Nephron (organoid): ENCODE results near the gene RPL13A.
A peak's percentile ranks its signal among the peaks of the same experiment; 100 is the strongest.

Experiments used
- H3K27ac Mint-ChIP-seq, 3 experiments: 2 replicates each; pipeline ENCODE4 v1.8.0; 2020; ENCODE audit warnings: mixed read lengths in 3 of 3, mild to moderate bottlenecking in 2 of 3, moderate library complexity in 1 of 3
- H3K27me3 Mint-ChIP-seq: 2 replicates; pipeline ENCODE4 v1.8.0; 2021; ENCODE audit warnings: low read depth, mild to moderate bottlenecking, moderate library complexity, mixed read lengths
- H3K36me3 Mint-ChIP-seq: 2 replicates; pipeline ENCODE4 v1.8.0; 2020; ENCODE audit warnings: low read depth, mixed read lengths
- H3K4me1 Mint-ChIP-seq: 2 replicates; pipeline ENCODE4 v1.8.0; 2020; ENCODE audit warnings: mixed read lengths
- H3K4me3 Mint-ChIP-seq, 3 experiments: 2 replicates each; pipeline ENCODE4 v1.8.0; 2020; ENCODE audit warnings: mild to moderate bottlenecking in 3 of 3, mixed read lengths in 3 of 3, moderate library complexity in 2 of 3
- H3K9me3 Mint-ChIP-seq: 2 replicates; pipeline ENCODE4 v1.8.0; 2020; ENCODE audit warnings: mixed read lengths
- CTCF ChIP-seq, 3 experiments: fragments of 200-600 bp; sonication (generic); IDR thresholded peaks; one replicate each; pipeline ENCODE4 v1.5.0; 2021; ENCODE audit warnings: antibody characterized with exemption in 3 of 3; ENCODE audit not compliant: unreplicated experiment in 3 of 3

Gene RPL13A

DNA sequence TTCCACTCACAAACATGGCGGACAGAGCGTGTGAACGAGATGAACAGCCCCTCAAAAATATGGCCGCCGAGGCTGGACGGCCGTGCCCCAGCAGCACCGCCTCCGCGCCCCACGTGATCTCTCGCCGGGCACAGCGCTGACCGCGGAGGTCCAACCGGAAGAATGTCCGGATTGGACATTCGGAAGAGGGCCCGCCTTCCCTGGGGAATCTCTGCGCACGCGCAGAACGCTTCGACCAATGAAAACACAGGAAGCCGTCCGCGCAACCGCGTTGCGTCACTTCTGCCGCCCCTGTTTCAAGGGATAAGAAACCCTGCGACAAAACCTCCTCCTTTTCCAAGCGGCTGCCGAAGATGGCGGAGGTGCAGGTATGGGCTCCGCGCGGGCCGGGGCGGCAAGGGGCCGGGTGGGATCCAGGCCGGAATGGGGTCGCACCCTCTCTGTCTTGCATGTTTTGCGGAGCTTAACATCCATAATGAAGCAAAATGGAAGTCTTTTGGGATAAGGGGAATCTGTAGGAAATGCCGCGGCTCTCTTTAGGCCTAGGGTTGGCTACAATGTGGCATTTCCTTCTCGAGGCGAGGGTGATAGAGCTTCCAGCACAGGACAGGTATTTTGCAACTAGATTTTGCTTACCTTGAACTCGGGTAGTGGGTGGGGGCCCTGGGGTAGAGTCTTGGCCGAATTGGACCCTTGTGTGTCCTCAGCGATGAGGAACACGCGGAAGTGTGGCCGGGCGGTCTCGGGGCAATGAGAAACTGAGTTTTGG, at the start of gene RPL13A:
Gene RPL13A (plus strand): TSS at position 332 of the 769 bp plus-strand sequence. CDS start 22 bp downstream, at position 354.
- Mint-ChIP-seq H3K27me3 (no peaks in the 10 kb centered on the region), H3K9me3 (no peaks in the 10 kb centered on the region), H3K27ac (peak within 1 kb of the TSS; percentile 86 to 95 (median 90)), H3K36me3 (peaks cover 42% of the 10 kb centered on the region), H3K4me1 (peaks cover 20% of the 10 kb centered on the region), H3K4me3 (peak within 1 kb of the TSS; percentile 97 to 99 (median 99))
- no peak for TF ChIP-seq CTCF (IDR thresholded peaks at IDR 0.05; ENCODE audit: unreplicated experiment in 3 of 3)

DNA sequence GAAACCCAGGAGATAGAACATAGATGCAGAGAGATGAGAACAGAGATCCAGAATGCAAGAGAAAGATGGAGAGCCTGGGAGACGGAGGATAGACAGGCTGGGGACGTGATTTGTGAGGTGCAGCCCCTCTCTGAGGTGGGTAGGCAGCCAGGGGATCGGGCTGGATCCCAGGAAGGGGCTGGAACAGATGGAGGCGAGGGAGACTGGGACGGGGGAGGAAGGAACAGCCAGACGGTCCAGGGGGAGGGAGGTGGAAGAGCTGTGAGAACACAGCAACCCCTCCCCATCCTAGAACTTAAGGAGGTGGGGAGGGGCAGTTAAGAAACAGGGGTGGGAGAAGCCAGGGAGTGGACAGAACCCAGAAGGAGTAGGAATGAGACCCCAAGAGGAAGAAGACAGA, 49.1 kb upstream of the RPL13A start:
- Mint-ChIP-seq H3K4me1 (peaks cover 27% of the 10 kb centered on the region), H3K4me3 (peak overlapping the region; percentile 0 to 48 (median 14)), H3K27me3 (peaks cover 100% of the 10 kb centered on the region), H3K9me3 (peaks cover 3% of the 10 kb centered on the region), H3K27ac (no peak overlapping the region), H3K36me3 (peaks cover 3% of the 10 kb centered on the region)
- no peak for TF ChIP-seq CTCF (IDR thresholded peaks at IDR 0.05; ENCODE audit: unreplicated experiment in 3 of 3)

DNA sequence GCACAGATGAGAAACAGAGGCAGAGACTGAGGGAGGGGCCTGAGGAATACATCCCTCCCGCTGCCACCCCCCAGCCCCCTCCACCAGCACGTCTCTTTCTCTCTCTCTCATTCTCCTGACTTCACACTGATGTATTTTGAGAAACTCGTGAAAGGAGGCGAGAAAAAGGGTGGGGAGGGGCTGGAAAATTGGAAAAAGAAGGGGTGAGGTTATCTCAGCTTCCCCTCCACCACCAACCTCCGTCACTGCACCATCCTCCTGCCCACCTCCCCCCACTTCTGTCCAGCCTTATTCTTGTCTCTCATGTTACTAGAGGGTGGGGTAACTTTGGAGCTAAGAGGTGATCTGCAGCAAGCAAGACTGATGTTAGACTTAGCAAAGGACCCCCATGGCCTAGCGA, 47.6 kb upstream of the RPL13A start:
- TF ChIP-seq CTCF (IDR thresholded peaks at IDR 0.05; ENCODE audit: unreplicated experiment in 3 of 3) = no peak
- no peaks in the 10 kb centered on the region for H3K9me3 Mint-ChIP-seq
- H3K27me3 Mint-ChIP-seq = peaks cover 89% of the 10 kb centered on the region
- H3K4me3 Mint-ChIP-seq = peak overlapping the region; percentile 31 to 43 (median 43)
- H3K4me1 Mint-ChIP-seq = peaks cover 27% of the 10 kb centered on the region
- H3K27ac Mint-ChIP-seq = no peak overlapping the region
- no peaks in the 10 kb centered on the region for H3K36me3 Mint-ChIP-seq

- Mint-ChIP-seq H3K27ac (peak overlapping the region in 1 of 3 experiments; percentile 26), H3K27me3 (peaks cover 85% of the 10 kb centered on the region), H3K9me3 (no peaks in the 10 kb centered on the region), H3K36me3 (no peaks in the 10 kb centered on the region), H3K4me1 (peaks cover 27% of the 10 kb centered on the region), H3K4me3 (peak overlapping the region; percentile 77 to 83 (median 79))
- no peak for TF ChIP-seq CTCF (IDR thresholded peaks at IDR 0.05; ENCODE audit: unreplicated experiment in 3 of 3)
These were observed 46.8 kb upstream of the RPL13A start for GRCh38 chr19:49440439-49441209.

GRCh38 chr19:49441210-49441959, 46.0 kb upstream of the RPL13A start, which contains the start of gene SLC17A7:
SLC17A7 (minus strand) TSS chr19:49441527; CDS start chr19:49441379, 148 bp downstream.
- TF ChIP-seq CTCF (IDR thresholded peaks at IDR 0.05; ENCODE audit: unreplicated experiment in 3 of 3) = no peak
- peaks cover 77% of the 10 kb centered on the region for H3K27me3 Mint-ChIP-seq
- peak within 1 kb of the TSS; percentile 79 to 83 (median 82) for H3K4me3 Mint-ChIP-seq
- no peaks in the 10 kb centered on the region for H3K9me3 Mint-ChIP-seq
- H3K36me3 Mint-ChIP-seq = peaks cover under 1% of the 10 kb centered on the region
- peak within 1 kb of the TSS; percentile 44 to 88 (median 73) for H3K27ac Mint-ChIP-seq
- peaks cover 27% of the 10 kb centered on the region for H3K4me1 Mint-ChIP-seq
